GM21717 (cell line): Measurements from ENCODE around the gene PLXNB2.

Experiments
- ATAC-seq: cut with Tn5 transposase; IDR thresholded peaks from one replicate; pipeline ENCODE4 v1.9.1; 2021; ENCODE audit warnings: mild to moderate bottlenecking, moderate library complexity; ENCODE audit not compliant: unreplicated experiment

The PLXNB2 gene

GRCh38 chr22:50267591-50268390 lies 39.7 kb downstream of the PLXNB2 start:
- ATAC-seq: no peak

GRCh38 chr22:50266994-50267393 lies 40.5 kb downstream of the PLXNB2 start:
- no peak for ATAC-seq

GRCh38 chr22:50264946-50265669 lies 42.3 kb downstream of the PLXNB2 start:
- no peak for ATAC-seq

GRCh38 chr22:50264104-50264745 lies 43.2 kb downstream of the PLXNB2 start:
- no peak for ATAC-seq

GRCh38 chr22:50262973-50263617 lies 44.4 kb downstream of the PLXNB2 start:
- ATAC-seq: no peak

- ATAC-seq: no peak
These were observed 45.0 kb downstream of the PLXNB2 start for GRCh38 chr22:50262460-50262911.

- ATAC-seq: no peak
These were observed 45.6 kb downstream of the PLXNB2 start, which contains the start of gene MAPK12 for GRCh38 chr22:50261615-50262459. MAPK12 (minus strand) TSS chr22:50261683; CDS start chr22:50261509, 174 bp downstream.

- no peak for ATAC-seq
These were observed 46.4 kb downstream of the PLXNB2 start for GRCh38 chr22:50260801-50261614.

GRCh38 chr22:50260434-50260800 lies 47.0 kb downstream of the PLXNB2 start:
- ATAC-seq: no peak

- no peak for ATAC-seq
These were observed 48.1 kb downstream of the PLXNB2 start for GRCh38 chr22:50259302-50259701.

GRCh38 chr22:50258361-50259292 lies 48.8 kb downstream of the PLXNB2 start:
- no peak for ATAC-seq

- no peak for ATAC-seq
These were observed 49.7 kb downstream of the PLXNB2 start for GRCh38 chr22:50257451-50258360.

- no peak for ATAC-seq
These were observed 50.4 kb downstream of the PLXNB2 start for GRCh38 chr22:50257041-50257440.

- no peak for ATAC-seq
These were observed 51.1 kb downstream of the PLXNB2 start for GRCh38 chr22:50256258-50256862.

- no peak for ATAC-seq
These were observed 51.8 kb downstream of the PLXNB2 start for GRCh38 chr22:50255607-50256006.

GRCh38 chr22:50255099-50255498 lies 52.3 kb downstream of the PLXNB2 start:
- no peak for ATAC-seq

GRCh38 chr22:50253941-50254340 lies 53.5 kb downstream of the PLXNB2 start:
- ATAC-seq: no peak
